ENCODE data around the gene USP2.
A peak's percentile ranks its signal among the peaks of the same experiment; 100 is the strongest.

USP2 gene

DNA sequence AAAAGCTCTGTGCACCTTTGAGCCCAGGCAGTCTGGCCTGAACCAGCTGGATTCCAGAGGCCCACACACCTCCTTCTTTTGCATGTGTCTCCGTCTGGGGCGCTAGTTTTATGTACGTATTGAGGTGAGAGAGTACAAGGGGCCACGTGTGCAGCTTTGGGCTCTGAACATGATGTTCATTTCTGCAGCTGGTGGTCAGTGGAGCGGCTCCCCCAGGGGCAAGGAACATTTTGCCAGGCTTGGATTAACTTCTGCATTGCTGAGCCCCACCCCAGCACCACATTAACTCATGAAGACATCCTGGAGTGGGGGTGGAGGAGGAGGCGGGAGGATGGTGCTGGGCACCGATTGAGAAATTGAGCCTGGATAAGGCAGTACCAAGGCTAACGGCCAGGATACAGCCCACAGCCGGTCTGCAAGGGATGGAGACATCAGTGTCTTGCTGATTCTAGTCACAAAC is 13.8 kb downstream of the USP2 start:
- Histone ChIP-seq H3K4me3 (no peak overlapping the region), H3K9me3 (ENCODE audit: low read depth, low read length) (no peaks in the 10 kb centered on the region), H3K36me3 (ENCODE audit: insufficient read depth, low read length) (no peaks in the 10 kb centered on the region), H3K27ac (no peak overlapping the region), H3K9ac (ENCODE audit: insufficient read length) (no peak overlapping the region)
- no peak for DNase-seq (ENCODE audit: low read depth, low spot score)
- TF ChIP-seq FOXP2 (optimal IDR thresholded peaks at IDR 0.05; ENCODE audit: control extremely low read depth, extremely low read length, insufficient read depth), result no peak
- TF ChIP-seq POLR2AphosphoS5 (IDR thresholded peaks at IDR 0.05; ENCODE audit: borderline replicate concordance, low read depth, low read length), result no peak
- TF ChIP-seq EZH2 (IDR thresholded peaks at IDR 0.05), result no peak

DNA sequence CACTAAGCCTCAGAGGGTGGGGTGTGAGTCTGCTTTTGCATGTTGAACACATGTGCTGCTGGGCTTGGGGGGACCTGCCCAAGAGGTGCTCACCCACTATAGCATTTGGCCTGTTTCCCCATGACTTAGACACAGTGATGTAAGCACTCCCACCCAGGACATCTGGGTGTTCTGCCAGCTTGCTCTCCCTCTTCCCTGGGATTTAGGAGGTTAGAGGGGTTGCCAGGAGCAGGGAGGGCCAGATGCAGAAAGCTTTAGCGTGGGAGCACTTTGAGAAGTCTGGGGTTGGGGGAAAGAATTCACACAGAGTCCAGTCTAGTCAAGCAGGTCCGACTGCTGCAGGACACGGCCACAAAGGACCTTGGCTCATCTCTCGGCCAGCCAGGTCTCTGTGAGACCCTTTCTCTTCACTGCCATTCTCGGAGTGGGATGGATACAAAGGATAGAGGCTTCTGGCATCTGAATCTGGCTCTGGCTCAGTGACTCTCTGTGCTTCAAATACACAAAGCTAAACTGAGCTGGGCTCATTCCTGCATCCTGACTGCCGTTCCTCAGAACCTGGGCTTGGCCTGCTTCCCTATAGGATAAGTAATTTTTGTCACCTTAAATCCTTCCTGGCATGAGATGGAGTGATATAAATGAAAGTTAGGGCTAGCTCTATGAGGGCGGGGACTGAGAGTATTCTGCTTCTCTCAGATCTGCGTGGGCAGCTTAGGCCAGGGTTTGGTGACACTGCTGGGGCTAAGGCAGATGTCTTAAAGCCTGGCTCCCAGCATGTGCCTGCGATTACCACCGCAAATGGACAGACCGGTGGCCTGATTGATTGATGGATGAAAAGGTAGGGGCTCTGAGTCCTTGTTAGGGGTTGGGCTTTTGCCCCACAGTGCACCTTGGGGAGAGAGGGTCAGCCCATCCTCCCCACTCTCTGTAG is 14.5 kb downstream of the USP2 start:
- TF ChIP-seq POLR2AphosphoS5 (IDR thresholded peaks at IDR 0.05; ENCODE audit: borderline replicate concordance, low read depth, low read length) (no peak), EZH2 (IDR thresholded peaks at IDR 0.05) (no peak), FOXP2 (optimal IDR thresholded peaks at IDR 0.05; ENCODE audit: control extremely low read depth, extremely low read length, insufficient read depth) (no peak)
- H3K9me3 ChIP-seq (ENCODE audit: low read depth, low read length), result no peaks in the 10 kb centered on the region
- H3K4me3 ChIP-seq, result no peak overlapping the region
- H3K27ac ChIP-seq, result no peak overlapping the region
- H3K9ac ChIP-seq (ENCODE audit: insufficient read length), result no peak overlapping the region
- H3K36me3 ChIP-seq (ENCODE audit: insufficient read depth, low read length), result no peaks in the 10 kb centered on the region
- DNase-seq (ENCODE audit: low read depth, low spot score), result no peak

DNA sequence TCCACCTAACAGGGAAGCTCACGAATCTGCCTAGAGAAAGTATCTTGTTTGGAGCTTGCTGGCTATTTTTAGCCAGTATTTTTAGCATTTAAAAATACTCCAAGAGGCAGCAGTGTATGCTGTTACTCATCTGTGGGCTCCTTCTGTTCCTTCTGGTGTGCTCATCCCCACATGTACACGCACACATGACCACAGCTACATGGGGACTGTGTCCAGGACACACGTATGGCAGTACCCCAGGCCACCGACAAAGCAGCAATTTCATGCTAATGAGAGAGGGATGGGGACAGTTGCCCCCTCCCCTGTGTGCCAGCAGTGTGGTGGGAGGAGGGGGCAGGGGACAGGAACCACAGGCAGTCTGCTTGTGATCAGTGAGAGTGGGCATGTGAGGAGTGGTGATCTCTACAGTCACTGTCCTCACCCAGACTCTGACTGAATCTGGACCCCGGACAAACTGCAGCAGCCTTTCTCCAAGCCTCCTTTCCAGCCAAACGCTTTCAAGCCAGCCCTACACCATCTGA is 16.4 kb downstream of the USP2 start:
- Histone ChIP-seq H3K27ac (no peak overlapping the region), H3K4me3 (peak overlapping the region; percentile 78; the same call in 1 of the 2 replicates), H3K9me3 (ENCODE audit: low read depth, low read length) (no peaks in the 10 kb centered on the region), H3K36me3 (ENCODE audit: insufficient read depth, low read length) (no peaks in the 10 kb centered on the region; the same call in 1 of the 2 replicates), H3K9ac (ENCODE audit: insufficient read length) (no peak overlapping the region)
- DNase-seq (ENCODE audit: low read depth, low spot score), result no peak
- TF ChIP-seq FOXP2 (optimal IDR thresholded peaks at IDR 0.05; ENCODE audit: control extremely low read depth, extremely low read length, insufficient read depth) (no peak), POLR2AphosphoS5 (IDR thresholded peaks at IDR 0.05; ENCODE audit: borderline replicate concordance, low read depth, low read length) (no peak), EZH2 (IDR thresholded peaks at IDR 0.05) (no peak)

DNA sequence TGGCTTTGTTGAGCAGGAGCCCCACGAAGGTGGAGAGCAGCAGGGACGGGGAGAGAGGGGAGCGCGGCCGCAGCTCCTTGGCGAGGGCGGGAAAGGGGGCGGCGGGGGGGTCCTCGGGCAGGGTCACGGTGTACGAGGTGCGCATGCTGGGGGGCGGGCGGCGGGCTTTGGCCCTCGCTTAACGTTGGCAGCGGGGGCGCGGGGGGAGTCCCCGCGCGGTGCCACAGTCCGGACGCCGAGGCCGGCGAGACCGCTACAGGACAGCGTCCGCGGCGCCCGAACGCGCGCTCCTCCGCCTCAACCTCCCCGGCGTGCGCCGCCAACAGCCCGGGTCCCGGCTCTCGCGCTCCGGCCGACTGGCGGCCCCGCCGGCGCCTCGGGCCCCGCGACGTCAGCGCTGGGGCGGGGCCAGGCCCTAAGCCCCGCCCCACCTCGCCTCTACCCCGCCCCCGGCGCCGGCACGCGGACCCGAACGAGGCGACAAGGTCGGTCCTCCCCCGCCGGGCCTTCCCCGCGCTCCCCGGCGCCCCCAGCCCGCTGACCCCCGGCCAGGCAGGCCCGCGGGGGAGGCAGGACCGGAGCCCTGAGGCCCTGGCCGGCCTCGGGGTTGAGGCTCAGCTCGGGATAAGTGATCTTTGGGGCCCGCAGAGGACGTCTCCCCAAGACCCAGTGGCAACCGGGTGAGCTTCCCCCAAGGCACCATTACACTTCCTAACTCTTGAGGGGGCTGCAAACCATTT is 17.5 kb downstream of the USP2 start:
- H3K4me3 ChIP-seq, result peak overlapping the region; percentile 78
- H3K9me3 ChIP-seq (ENCODE audit: low read depth, low read length), result no peaks in the 10 kb centered on the region
- TF ChIP-seq FOXP2 (optimal IDR thresholded peaks at IDR 0.05; ENCODE audit: control extremely low read depth, extremely low read length, insufficient read depth) (no peak), EZH2 (IDR thresholded peaks at IDR 0.05) (no peak), POLR2AphosphoS5 (IDR thresholded peaks at IDR 0.05; ENCODE audit: borderline replicate concordance, low read depth, low read length) (no peak)
- DNase-seq (ENCODE audit: low read depth, low spot score), result no peak
- peaks cover 7% of the 10 kb centered on the region; the same call in 1 of the 2 replicates for H3K36me3 ChIP-seq (ENCODE audit: insufficient read depth, low read length)
- H3K27ac ChIP-seq, result no peak overlapping the region
- peak overlapping the region; percentile 62 for H3K9ac ChIP-seq (ENCODE audit: insufficient read length)

DNA sequence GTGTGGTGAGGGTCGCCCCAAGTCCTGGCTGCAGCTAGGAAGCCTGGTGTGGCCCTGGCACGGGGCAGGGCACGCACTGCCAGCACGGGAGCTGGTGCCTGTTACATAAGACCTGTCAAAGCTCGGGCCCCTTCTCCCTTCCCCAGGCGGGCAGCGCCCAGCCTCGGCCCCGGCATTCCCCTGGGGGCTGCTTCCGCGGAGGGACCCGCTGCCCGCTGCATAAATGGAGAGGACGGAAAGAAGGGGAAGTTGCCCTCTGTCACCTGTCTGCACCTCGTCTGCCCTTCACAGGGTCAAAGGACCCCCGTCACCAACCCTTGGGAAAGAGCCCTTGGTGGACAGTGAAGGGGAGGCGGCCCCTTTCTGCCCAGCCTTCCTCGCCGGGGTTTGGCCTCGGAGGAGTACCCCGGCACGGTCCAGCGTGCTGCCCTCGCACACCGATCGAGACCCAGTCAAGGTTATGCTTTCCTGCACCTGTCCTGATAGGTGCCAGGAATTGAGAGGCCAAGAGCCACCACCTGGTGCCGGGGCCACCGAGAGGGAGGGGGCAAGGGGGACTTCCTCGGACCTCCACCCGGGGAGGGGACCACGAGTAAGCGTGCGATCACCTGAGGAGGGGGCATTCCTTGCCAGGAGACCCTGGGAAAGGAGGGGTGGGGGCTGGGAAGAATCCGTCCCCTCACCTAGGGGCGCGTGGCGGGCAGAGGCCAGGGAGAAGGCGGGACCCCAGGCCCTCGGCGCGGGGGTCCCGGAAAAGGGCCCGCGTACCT is 18.2 kb downstream of the USP2 start:
- Histone ChIP-seq H3K9me3 (ENCODE audit: low read depth, low read length) (no peaks in the 10 kb centered on the region), H3K27ac (no peak overlapping the region), H3K9ac (ENCODE audit: insufficient read length) (peak overlapping the region; percentile 62), H3K4me3 (peak overlapping the region; percentile 78), H3K36me3 (ENCODE audit: insufficient read depth, low read length) (peaks cover 11% of the 10 kb centered on the region; the same call in 1 of the 2 replicates)
- TF ChIP-seq FOXP2 (optimal IDR thresholded peaks at IDR 0.05; ENCODE audit: control extremely low read depth, extremely low read length, insufficient read depth) (no peak), POLR2AphosphoS5 (IDR thresholded peaks at IDR 0.05; ENCODE audit: borderline replicate concordance, low read depth, low read length) (no peak), EZH2 (IDR thresholded peaks at IDR 0.05) (no peak)
- no peak for DNase-seq (ENCODE audit: low read depth, low spot score)

DNA sequence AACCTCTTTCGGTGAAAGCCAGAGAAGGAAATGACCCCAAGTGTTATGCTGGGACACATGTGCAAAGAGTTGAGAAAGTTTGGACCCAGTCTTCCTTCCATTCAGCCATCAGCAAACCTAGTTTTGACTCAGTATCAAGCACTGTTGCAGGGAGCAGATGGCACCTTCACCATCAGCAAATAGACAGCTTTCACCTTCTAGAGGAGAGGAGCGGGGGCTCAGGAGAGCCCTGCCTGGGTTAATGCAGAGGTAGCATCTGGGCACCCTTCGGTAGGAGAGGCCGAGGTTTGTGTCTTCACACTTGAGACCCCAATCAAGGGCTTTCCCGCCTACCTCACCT is 18.8 kb downstream of the USP2 start:
- Histone ChIP-seq H3K36me3 (ENCODE audit: insufficient read depth, low read length) (peaks cover 13% of the 10 kb centered on the region; the same call in 1 of the 2 replicates), H3K9me3 (ENCODE audit: low read depth, low read length) (no peaks in the 10 kb centered on the region), H3K4me3 (peak overlapping the region; percentile 78), H3K9ac (ENCODE audit: insufficient read length) (no peak overlapping the region), H3K27ac (no peak overlapping the region)
- DNase-seq (ENCODE audit: low read depth, low spot score), result no peak
- TF ChIP-seq EZH2 (IDR thresholded peaks at IDR 0.05), result no peak
- no peak for TF ChIP-seq FOXP2 (optimal IDR thresholded peaks at IDR 0.05; ENCODE audit: control extremely low read depth, extremely low read length, insufficient read depth)
- TF ChIP-seq POLR2AphosphoS5 (IDR thresholded peaks at IDR 0.05; ENCODE audit: borderline replicate concordance, low read depth, low read length), result no peak

DNA sequence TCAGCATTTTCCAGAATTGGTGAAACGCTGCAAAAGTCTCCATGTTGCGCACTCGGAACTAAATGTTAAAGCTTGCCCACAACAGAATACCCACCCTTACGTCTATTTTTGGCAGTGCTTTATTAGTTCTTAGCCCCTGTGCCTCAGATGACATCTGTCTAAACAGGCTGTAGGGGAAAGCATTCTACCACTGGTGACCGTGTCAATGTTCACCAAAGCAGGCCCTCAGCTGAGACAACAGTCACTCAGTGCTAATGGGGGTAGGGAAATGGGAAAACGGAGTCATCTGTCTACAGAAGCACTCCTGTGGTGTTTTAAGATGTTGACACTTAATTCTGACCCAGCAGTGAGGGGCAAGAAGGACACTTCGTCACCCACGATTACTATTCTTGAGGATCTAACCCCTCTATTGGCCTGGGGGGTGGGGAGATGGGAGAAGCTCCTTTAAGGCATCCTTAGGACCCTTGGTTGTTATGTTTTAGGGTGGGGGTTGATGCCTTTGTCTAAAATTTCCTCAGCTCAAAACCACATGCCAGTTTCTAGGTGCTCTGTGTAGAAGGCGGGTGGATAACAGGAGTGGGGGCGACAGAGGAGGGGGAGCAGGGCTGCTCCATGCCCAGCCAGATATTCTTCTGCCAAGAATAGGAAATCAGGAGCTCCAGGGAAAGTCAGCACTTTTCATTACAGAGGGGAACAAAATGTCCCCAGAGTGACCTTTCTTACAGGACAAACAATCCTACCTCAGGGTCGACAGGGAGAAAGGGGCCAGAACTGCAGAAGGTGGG is 19.4 kb downstream of the USP2 start:
- Histone ChIP-seq H3K27ac (no peak overlapping the region), H3K4me3 (no peak overlapping the region), H3K36me3 (ENCODE audit: insufficient read depth, low read length) (peaks cover 17% of the 10 kb centered on the region; the same call in 1 of the 2 replicates), H3K9me3 (ENCODE audit: low read depth, low read length) (no peaks in the 10 kb centered on the region), H3K9ac (ENCODE audit: insufficient read length) (no peak overlapping the region)
- DNase-seq (ENCODE audit: low read depth, low spot score), result no peak
- no peak for TF ChIP-seq POLR2AphosphoS5 (IDR thresholded peaks at IDR 0.05; ENCODE audit: borderline replicate concordance, low read depth, low read length)
- TF ChIP-seq EZH2 (IDR thresholded peaks at IDR 0.05), result no peak
- no peak for TF ChIP-seq FOXP2 (optimal IDR thresholded peaks at IDR 0.05; ENCODE audit: control extremely low read depth, extremely low read length, insufficient read depth)

Data from SK-N-MC (cell line).